SIG-M5 (cell line): ENCODE results near the gene CPSF7.
"Not testable (repeated sequence)": the region's sequence is repeated elsewhere in the genome, so short reads cannot be mapped to it uniquely, and the experiment has no call there.

Experiments
- DNase-seq: peaks from one replicate; lab custom pipeline; 2025; lab: John Stamatoyannopoulos, UW

The CPSF7 gene

GRCh38 chr11:61439615-61440014 lies 9.8 kb upstream of the CPSF7 start:
- no peak for DNase-seq

- DNase-seq = no peak
These were observed 7.7 kb upstream of the CPSF7 start for GRCh38 chr11:61437496-61437895.

GRCh38 chr11:61430839-61431238 lies 1.1 kb upstream of the CPSF7 start:
- not testable (repeated sequence) for DNase-seq

- no peak for DNase-seq
These were observed 457 bp downstream of the CPSF7 start for GRCh38 chr11:61429346-61429690.

GRCh38 chr11:61425367-61426131 lies 4.2 kb downstream of the CPSF7 start:
- no peak for DNase-seq

GRCh38 chr11:61422226-61422625 lies 7.5 kb downstream of the CPSF7 start:
- no peak for DNase-seq

- no peak for DNase-seq
These were observed 11.6 kb downstream of the CPSF7 start for GRCh38 chr11:61418136-61418535.

- no peak for DNase-seq
These were observed 12.1 kb downstream of the CPSF7 start for GRCh38 chr11:61417670-61418069.

- DNase-seq = no peak
These were observed 12.8 kb downstream of the CPSF7 start for GRCh38 chr11:61416941-61417340.

- no peak for DNase-seq
These were observed 14.4 kb downstream of the CPSF7 start for GRCh38 chr11:61415381-61415780.

- DNase-seq = no peak
These were observed 15.2 kb downstream of the CPSF7 start for GRCh38 chr11:61414547-61414946.

GRCh38 chr11:61413496-61413895 lies 16.3 kb downstream of the CPSF7 start:
- no peak for DNase-seq

GRCh38 chr11:61411589-61411988 lies 18.2 kb downstream of the CPSF7 start:
- no peak for DNase-seq

GRCh38 chr11:61406991-61407728 lies 22.6 kb downstream of the CPSF7 start:
- no peak for DNase-seq

GRCh38 chr11:61406067-61406466 lies 23.7 kb downstream of the CPSF7 start:
- no peak for DNase-seq

- no peak for DNase-seq
These were observed 25.1 kb downstream of the CPSF7 start for GRCh38 chr11:61404641-61405040.

GRCh38 chr11:61404103-61404502 lies 25.7 kb downstream of the CPSF7 start:
- no peak for DNase-seq

GRCh38 chr11:61403658-61404057 lies 26.1 kb downstream of the CPSF7 start:
- no peak for DNase-seq

- no peak for DNase-seq
These were observed 28.2 kb downstream of the CPSF7 start for GRCh38 chr11:61401573-61401972.

GRCh38 chr11:61401173-61401572 lies 28.6 kb downstream of the CPSF7 start:
- no peak for DNase-seq

GRCh38 chr11:61392981-61393595 lies 36.7 kb downstream of the CPSF7 start:
- DNase-seq = no peak

GRCh38 chr11:61390161-61390560 lies 39.6 kb downstream of the CPSF7 start:
- DNase-seq = no peak
